ENCODE data around the gene CRIP1. TPM values are rescaled to one million over a fixed set of nuclear protein-coding genes. Genes with fewer than 3 reads are reported as not detected.

CRIP1 gene
- total RNA-seq, 4 donors from 2014 or later: 10.0 to 41.8 (median 28.1) TPM

DNA sequence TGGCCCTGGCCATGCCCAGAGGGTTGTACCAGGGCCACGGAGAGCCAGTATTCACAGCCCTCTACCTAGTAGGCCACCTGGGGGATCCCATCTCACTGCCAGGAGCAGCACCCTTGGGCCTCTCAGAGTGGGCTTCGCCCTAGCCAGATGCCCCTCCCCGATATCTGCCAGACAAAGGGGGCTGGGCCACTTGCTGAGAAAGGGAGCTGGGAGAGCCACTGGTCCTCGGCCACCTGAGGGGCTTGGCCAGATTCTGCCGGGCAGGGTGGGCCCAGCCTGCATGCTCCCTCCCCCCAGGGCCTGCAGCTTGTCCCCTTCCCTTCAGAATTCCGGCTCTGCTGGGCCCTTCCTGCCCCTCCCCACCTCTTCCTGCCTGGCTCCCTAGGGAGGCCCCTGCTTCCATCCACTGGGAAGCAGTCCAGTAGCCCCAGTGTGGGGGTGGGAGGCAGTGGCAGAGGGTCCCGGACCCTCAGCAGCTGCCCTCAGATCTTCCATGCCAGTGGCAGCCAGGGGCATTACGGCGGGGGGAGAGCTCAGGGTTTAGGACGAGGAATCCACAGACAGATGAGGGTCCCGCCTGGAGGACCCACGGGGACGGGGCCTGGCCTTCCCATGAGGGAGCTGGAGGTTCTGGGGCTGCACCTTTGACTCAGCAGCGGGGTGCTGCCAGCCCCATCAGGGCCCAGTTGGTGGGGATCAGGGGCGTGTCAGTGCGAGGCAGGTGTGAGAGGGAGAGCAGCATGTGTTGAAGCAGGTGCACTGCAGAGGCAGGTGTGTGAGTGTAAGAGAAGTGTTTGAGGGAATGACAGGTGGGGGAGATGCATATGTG lies 9.6 kb upstream of the CRIP1 start:
- TF ChIP-seq, protein P1, sequence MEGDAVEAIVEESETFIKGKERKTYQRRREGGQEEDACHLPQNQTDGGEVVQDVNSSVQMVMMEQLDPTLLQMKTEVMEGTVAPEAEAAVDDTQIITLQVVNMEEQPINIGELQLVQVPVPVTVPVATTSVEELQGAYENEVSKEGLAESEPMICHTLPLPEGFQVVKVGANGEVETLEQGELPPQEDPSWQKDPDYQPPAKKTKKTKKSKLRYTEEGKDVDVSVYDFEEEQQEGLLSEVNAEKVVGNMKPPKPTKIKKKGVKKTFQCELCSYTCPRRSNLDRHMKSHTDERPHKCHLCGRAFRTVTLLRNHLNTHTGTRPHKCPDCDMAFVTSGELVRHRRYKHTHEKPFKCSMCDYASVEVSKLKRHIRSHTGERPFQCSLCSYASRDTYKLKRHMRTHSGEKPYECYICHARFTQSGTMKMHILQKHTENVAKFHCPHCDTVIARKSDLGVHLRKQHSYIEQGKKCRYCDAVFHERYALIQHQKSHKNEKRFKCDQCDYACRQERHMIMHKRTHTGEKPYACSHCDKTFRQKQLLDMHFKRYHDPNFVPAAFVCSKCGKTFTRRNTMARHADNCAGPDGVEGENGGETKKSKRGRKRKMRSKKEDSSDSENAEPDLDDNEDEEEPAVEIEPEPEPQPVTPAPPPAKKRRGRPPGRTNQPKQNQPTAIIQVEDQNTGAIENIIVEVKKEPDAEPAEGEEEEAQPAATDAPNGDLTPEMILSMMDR (IDR thresholded peaks at IDR 0.05; ENCODE audit: low read depth): no peak

DNA sequence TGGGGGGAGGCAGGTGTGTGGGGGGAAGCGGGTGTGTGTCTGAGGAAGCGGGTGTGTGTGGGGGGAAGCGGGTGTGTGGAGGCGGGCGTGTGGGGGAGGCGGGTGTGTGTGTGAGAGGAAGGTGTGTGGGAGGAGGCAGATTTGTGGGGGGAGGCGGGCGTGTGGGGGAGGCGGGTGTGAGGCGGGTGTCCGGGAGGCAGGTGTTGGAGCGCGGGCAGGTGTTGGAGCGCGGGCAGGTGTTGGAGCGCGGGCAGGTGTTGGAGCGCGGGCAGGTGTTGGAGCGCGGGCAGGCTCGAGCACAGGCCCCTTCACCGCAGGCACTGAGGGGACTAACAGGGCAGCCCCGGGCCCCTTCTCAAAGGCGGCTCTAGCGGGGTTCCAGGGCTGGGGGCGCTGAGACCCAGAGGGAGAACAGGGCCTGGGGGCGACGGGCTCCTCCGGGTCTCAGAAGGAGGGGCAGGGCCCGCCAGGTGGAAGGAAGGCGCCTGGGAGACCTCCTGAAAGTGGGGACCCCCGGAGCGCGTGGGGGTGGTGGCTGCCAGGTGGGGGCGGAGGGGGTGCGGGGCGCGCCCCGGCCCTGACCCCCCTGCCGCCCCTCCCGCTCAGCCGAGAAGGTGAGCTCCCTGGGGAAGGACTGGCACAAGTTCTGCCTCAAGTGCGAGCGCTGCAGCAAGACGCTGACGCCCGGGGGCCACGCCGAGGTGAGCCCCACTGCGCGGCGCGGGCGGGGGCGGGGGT lies 8.9 kb upstream of the CRIP1 start:
- TF ChIP-seq, protein P1 (IDR thresholded peaks at IDR 0.05; ENCODE audit: low read depth): no peak

DNA sequence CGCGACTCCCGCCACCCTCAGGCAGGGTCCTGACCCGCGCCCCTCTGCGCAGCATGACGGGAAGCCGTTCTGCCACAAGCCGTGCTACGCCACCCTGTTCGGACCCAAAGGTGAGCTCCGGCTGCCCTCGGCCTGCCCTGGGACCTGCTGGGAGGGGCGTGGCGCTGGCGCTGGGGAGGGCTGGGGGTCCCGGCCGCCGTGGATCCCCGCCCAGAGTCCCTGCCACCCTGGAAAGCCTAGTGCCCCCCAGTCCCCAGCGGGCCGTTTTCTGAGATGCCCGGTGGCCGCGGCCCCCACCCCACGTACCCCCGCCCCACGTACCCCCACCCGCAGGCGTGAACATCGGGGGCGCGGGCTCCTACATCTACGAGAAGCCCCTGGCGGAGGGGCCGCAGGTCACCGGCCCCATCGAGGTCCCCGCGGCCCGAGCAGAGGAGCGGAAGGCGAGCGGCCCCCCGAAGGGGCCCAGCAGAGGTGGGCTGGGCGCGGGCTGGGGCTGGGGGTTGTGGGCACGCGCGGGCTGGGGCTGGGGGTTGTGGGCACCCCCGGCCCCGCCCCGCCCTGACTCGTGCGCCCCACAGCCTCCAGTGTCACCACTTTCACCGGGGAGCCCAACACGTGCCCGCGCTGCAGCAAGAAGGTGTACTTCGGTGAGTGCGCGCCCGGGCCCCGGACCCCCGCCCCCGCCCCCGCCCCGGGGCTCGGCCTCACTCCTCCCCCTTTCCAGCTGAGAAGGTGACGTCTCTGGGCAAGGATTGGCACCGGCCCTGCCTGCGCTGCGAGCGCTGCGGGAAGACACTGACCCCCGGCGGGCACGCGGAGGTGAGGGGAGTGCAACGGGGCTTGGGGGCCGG lies 8.1 kb upstream of the CRIP1 start:
- TF ChIP-seq, protein P1 (IDR thresholded peaks at IDR 0.05; ENCODE audit: low read depth): no peak

DNA sequence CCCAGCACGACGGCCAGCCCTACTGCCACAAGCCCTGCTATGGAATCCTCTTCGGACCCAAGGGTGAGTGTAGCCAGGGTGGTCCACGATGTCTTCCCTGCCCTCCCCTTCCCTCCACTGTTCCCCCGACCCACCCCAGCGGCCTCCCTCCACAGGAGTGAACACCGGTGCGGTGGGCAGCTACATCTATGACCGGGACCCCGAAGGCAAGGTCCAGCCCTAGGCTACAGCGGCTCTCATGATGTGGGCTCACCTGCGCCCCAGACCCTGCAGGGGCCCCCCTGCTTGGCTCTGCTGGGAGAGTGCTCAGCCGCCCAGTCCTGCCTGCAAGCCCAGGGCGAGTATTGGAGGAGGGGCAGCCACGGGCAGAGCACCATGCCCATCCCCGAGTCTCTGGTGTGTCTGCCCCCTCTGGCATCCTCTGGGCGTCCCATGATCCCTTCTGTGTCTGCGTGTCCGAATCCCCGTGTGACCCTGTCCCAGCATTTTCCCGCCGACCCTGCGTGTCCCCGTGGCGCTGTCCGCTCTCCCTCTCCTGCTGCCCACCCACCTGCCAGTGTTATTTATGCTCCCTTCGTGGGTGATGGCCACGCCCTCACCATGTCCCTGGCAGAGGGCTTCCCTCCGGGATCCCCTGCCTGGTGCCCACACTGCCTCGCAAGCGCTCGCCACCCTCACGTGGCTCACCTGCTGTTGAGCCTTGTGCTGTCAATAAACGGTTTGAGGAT lies 7.1 kb upstream of the CRIP1 start:
- TF ChIP-seq, protein P1 (IDR thresholded peaks at IDR 0.05; ENCODE audit: low read depth): no peak

DNA sequence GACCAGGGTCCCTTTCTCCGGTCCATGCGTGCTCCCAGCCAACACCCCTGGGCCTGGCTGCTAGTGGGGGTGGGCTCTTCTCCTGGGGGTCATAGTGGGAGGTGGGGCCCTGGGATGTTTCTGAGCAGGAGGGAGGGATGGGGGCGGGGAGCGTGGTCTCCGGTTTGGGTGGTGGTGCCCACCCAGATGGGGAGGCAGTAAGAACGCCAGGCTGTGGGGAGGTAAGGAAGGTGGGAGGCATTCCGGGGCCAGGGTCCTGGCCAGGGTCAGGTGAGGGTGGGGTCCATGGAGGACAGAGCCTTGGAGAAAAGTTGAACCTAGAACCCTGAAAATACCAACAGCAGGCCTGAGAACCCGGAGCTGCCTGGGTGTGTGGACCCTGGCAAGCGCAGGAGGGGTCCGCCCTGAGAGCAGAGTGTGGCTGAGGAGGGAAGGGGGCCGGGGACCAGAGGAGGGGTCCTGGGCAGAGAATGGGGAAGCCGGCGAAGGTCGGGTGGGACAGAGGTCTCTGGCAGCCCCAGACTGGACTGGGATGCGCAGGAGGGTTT lies 6.4 kb upstream of the CRIP1 start:
- TF ChIP-seq, protein P1 (IDR thresholded peaks at IDR 0.05; ENCODE audit: low read depth): no peak

DNA sequence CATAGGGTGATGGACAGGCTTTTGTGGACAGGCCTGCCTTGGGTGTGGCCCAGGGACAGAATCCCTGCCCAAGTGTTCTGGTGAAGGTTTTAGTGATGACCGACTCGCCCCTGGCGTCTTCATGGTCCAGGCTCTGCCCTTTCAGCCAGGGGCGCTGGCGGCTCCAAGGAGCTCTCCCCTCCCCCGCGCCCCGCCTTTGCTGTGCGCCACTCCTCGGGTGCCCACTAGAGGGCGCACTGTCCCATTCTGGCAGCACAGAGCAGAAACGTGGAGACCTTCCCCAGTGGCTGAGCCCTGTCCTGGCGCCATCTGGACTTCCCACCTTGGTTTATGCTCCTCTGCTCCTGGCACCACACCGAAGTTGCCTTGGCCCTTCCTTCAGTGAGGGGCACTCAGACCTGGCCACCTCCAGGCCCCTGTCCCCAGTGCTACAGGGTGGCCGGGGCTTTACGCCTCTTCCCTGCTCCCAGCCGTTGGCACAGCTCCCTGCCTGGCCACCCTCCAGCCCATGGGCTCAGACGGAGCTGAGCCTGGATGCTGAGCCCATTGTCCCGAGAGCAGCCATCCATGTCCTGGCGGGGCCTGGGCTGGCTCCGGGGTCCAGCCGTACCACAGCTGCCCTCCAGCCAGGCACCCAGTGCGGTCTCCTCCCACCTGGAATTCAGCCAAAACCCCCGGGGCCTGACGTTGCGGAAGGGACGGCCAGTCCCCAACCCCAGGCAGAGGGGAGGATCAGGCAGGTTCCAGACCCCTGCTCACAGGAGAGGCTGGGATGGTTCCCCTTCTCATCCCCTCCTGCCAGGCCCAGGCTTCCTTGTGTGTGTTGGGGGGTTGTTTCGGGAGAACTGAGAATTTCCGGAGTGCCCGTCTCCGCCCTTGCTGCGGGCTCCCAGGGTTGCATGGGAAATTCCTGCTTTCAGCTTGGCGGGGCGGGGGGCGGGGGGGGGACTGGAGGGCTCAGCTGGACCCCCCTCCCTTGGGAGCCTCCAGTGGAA lies 5.6 kb upstream of the CRIP1 start:
- TF ChIP-seq, protein P1 (IDR thresholded peaks at IDR 0.05; ENCODE audit: low read depth): no peak
